Epithelial cell of esophagus (primary cell): ENCODE measurements around the gene DARS1.

Experiments
- DNase-seq: peaks from one replicate; pipeline ENCODE4 v3.0.0; 2010; ENCODE audit warnings: low read depth
- H3K4me3 ChIP-seq: 2 replicates; pipeline ENCODE4 v1.5.1; 2011; ENCODE audit warnings: mild to moderate bottlenecking, low read length, control low read depth
- CTCF ChIP-seq: IDR thresholded peaks from 2 replicates; pipeline ENCODE4 v1.5.1; 2011; ENCODE audit warnings: low read depth, mild to moderate bottlenecking, low read length, control low read depth, inconsistent platforms; ENCODE audit not compliant: insufficient read depth; ENCODE audit errors: missing control alignments

Gene DARS1

GRCh38 chr2:135936524-135936923, 48.9 kb downstream of the DARS1 start:
- H3K4me3 ChIP-seq: no peak overlapping the region
- TF ChIP-seq CTCF: no peak
- DNase-seq: no peak

GRCh38 chr2:135935914-135936313, 49.5 kb downstream of the DARS1 start:
- TF ChIP-seq CTCF: no peak
- DNase-seq: no peak
- H3K4me3 ChIP-seq: no peak overlapping the region

- DNase-seq: no peak
- no peak overlapping the region for H3K4me3 ChIP-seq
- no peak for TF ChIP-seq CTCF
Observed at GRCh38 chr2:135931776-135932443, 53.5 kb downstream of the DARS1 start.

GRCh38 chr2:135926605-135927004, 58.8 kb downstream of the DARS1 start:
- no peak for TF ChIP-seq CTCF
- DNase-seq: peak; percentile 53
- no peak overlapping the region for H3K4me3 ChIP-seq

- no peak for DNase-seq
- TF ChIP-seq CTCF: no peak
- no peak overlapping the region for H3K4me3 ChIP-seq
Observed at GRCh38 chr2:135925571-135925970, 59.9 kb downstream of the DARS1 start.

GRCh38 chr2:135916207-135916606, 69.2 kb downstream of the DARS1 start:
- peak; percentile 19 for TF ChIP-seq CTCF
- H3K4me3 ChIP-seq: no peak overlapping the region
- peak; percentile 35 for DNase-seq

- no peak for DNase-seq
- no peak for TF ChIP-seq CTCF
- no peak overlapping the region for H3K4me3 ChIP-seq
Observed at GRCh38 chr2:135914485-135914884, 70.9 kb downstream of the DARS1 start.
